Uterus (tissue), 2 donors: ENCODE measurements around the gene ADH5.

ENCODE experiments used
- CTCF ChIP-seq, 4 experiments: fragments of 200-600 bp in 2 of 4; fragments of 450-650 bp in 2 of 4; sonication (generic) in 2 of 4; IDR thresholded peaks; one replicate each; pipeline ENCODE4 v1.5.1; 2016 to 2019; ENCODE audit warnings: antibody characterized with exemption in 4 of 4, mild to moderate bottlenecking in 2 of 4, moderate library complexity in 1 of 4
- POLR2A ChIP-seq, 2 donors: fragments of 450-650 bp; IDR thresholded peaks; one replicate each; pipeline ENCODE4 v1.6.1; 2016; ENCODE audit warnings: antibody characterized with exemption in 2 of 2, mild to moderate bottlenecking in 1 of 2, moderate library complexity in 1 of 2

- TF ChIP-seq CTCF (IDR thresholded peaks at IDR 0.05) = no peak
- no peak for TF ChIP-seq POLR2A (IDR thresholded peaks at IDR 0.05)
These were observed 2.6 kb upstream of the ADH5 start for GRCh38 chr4:99091216-99091575.
